GM15510 (cell line): ENCODE measurements around the gene ARG2.

ENCODE experiments used
- POLR2A ChIP-seq: IDR thresholded peaks from 3 replicates; pipeline ENCODE4 v1.6.1; 2011; ENCODE audit warnings: borderline replicate concordance; ENCODE audit not compliant: insufficient read length; ENCODE audit errors: extremely low read depth

ARG2 gene

DNA sequence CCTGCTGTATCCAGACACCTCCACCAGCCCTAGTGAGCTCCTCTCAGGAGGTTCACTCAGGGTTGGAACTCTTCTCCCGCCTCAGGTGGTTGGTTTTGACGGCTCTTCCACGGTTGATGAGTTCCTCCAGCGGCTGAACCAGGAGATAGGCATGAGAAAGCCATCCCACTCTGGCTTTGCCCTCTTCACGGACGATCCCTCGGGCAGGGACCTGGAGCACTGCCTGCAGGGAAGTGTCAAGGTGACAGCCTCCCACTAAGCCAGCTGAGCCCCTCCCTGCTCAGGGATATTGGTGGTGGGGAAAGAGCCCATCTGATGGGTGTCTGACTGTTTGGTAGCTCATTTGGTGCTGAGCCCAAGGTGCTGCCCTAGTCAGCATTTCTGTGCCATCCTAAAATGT, 40.1 kb upstream of the ARG2 start:
- no peak for TF ChIP-seq POLR2A

DNA sequence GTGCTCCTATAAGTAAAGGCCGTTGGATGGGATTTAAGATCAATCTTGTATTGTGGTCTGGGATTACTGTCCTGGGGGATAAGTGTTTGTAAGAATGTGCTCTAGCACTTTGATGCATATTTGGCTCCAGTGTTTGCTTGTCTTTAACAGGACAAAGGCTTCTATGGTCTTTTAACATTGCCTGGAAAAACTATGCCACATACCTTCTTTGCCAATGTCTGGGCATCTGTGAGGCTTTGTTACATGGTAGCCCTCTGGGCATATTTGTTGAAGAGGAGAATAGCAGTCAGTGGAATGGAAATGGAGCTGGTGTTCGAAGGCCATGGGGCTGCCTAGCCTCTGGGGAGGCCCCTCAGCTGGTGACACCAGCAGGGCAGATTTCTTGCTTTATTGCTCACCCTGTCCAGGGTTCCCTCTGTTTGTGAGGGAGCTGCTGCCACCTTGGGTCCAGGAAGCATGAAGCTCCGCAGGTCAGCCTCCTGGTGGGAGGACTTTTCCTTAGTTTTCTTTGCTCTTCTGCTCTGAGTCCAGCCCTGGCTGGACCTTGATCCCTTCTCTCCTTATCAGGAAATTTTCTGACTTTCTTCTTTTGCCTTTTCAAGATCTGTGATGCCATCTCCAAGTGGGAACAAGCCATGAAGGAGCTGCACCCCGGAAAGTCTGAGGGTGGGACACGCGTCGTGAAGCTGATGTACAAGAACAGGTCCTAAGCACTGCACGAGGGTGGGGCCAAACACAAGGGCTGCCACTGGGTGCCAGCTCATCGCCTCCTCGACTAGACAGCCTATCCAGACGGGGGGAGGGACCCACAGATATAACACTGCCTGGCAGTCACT, 39.2 kb upstream of the ARG2 start:
- TF ChIP-seq POLR2A: no peak

DNA sequence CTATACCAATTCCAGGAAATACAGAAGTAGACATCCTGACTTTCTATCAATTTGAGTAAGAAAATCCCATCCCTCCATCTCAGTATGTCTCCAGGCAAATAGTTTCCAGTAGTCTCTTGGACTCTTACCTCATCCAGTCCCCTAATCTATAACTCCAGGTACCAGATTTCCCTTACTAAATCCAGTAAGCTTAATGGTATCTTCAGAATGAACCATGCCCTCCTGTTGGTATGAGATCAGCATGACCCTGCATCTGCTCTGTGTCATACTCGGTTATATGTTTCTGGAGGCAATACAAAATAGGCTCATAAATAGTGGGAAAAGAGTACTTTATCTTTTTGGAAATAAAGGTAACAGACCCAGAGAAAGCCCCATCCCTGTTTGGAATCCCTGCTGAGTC, 38.1 kb upstream of the ARG2 start:
- TF ChIP-seq POLR2A: no peak

DNA sequence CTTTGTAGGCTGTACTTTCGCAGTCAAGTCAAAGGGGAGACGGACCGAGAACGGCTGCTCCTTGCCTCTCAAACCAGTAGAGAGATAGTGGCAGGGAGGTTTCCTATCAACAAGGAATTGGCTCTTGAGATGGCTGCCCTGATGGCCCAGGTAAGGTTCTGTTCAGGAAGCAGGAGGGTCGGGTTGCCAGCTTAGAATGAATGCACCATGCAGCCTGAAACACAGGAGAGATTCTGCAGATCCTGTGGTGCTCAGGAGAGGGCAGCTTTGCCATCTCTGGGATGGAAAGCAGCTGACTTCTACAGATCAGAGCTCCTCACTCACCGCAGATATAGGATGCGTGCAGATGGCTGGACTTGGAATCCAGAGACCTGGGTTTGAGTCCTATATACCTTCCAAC, 37.7 kb upstream of the ARG2 start:
- TF ChIP-seq POLR2A: no peak

DNA sequence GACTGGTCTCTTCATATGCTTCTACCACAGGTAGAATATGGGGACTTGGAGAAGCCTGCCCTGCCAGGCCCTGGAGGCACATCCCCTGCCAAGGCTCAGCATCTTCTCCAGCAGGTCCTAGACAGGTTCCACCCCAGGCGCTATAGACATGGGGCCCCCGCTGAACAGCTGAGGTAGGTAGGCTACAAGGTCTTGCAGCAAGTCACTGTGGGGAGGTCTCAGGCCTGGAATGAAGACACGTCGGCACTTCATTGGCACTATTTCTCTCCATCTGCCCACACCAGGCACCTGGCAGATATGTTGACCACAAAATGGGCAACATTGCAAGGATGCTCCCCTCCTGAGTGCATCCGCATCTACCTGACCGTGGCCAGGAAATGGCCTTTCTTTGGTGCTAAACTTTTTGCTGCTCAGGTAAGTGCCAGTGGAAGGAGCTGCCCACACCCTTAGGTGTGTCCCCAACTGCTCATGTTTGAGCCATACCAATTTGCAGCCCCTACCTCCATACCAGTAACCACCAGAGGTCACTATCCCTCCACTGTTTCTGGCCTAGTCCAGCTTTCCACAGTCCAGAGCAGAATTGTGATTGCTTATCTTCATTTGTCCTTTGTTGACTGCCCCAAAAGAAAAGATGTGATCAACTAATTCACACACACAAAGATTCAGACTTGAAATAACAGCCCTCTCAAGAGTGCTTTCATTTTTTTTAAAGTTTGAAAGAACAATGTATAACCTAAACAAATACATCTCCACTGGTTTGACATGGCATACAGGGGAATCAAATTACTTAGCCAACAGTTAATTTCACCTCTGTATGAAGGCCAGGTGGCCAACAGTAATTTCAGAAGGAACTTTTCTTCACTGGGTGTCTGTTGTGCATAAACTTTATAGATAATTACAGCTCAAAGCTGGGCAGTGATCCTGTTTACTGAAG, 35.7 kb upstream of the ARG2 start:
- TF ChIP-seq POLR2A: no peak

DNA sequence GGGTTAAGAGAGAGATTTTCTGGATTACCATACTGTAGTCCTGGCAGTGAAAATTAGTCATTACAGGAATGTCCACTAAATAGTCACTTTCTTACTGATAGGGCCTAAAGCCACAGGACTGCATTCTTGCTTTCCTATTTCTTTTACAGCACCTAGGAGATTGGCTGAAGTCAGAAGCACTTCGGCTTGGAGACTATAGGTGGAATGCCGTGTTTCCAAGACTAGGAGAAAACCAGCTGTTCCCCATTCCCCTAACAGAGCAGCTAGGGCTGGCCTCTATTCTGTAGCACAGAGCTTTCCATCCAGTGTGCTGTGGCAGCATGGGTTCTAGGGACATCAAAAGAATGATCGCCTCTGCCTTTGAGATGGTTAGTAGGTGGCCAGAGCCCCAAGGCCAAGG, 34.7 kb upstream of the ARG2 start:
- no peak for TF ChIP-seq POLR2A

DNA sequence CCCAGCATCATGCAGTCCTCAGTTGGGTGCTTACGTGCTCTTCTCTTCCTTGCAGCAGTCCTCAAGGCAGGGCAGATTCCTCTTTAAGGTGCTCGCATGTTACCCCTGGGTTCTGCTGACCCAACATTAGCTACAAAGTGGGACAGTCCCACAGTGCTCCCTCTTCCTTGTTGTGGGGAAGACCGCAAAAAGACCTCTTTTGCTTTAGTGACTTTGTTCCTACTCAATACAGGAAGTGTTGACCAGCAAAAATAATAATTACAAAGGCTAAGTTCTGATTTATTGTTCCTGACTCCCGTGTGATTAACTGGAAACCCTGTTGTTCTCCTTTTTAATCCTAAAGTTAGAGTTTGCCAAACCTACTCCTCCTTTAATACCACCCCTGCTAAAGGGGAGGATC, 33.4 kb upstream of the ARG2 start:
- no peak for TF ChIP-seq POLR2A

DNA sequence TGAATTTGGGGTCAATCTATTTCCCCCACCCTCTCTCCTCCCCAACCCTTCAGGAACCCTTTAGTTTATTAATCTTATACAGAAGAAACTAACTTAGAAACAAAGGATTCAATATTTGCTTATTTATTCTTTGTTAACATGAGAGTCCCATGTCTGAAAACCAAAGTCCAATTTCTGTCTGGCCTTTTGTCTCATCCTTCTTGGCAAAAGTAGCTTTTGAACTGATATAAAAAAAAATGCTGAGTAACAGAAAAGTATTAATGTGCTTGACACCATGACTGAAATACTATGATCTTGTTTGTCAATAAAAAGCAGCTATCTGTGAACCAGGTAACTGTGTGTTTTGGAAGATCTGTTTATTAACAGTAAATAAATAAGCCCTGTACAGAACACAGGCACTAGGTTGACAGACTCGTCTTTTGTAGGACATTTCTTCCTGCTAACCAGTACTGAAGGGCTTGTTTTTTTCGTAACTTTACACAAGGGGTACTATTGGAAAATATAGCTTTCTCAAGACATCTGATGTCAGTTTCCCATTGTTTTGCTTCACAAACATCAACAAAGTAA, 30.4 kb upstream of the ARG2 start:
- TF ChIP-seq POLR2A: no peak

DNA sequence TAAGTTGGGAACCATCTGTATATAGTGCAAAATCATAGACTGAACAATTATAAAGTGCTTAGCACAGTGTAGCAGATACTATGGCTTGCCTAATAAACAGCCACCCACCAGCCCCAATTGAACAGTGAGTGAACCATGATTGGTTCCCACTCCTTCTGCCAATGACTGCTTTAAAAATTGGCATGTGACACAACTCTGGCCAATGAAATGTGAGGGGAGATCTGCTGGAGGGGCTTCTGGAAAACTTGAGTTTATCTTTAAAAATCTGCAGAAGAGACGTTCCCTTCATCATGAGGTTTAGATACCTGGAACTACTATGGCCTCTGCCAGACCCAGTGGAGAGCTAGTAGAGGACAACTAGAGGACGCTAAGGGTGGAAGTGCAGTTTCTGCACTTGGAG, 24.3 kb upstream of the ARG2 start:
- TF ChIP-seq POLR2A: no peak

DNA sequence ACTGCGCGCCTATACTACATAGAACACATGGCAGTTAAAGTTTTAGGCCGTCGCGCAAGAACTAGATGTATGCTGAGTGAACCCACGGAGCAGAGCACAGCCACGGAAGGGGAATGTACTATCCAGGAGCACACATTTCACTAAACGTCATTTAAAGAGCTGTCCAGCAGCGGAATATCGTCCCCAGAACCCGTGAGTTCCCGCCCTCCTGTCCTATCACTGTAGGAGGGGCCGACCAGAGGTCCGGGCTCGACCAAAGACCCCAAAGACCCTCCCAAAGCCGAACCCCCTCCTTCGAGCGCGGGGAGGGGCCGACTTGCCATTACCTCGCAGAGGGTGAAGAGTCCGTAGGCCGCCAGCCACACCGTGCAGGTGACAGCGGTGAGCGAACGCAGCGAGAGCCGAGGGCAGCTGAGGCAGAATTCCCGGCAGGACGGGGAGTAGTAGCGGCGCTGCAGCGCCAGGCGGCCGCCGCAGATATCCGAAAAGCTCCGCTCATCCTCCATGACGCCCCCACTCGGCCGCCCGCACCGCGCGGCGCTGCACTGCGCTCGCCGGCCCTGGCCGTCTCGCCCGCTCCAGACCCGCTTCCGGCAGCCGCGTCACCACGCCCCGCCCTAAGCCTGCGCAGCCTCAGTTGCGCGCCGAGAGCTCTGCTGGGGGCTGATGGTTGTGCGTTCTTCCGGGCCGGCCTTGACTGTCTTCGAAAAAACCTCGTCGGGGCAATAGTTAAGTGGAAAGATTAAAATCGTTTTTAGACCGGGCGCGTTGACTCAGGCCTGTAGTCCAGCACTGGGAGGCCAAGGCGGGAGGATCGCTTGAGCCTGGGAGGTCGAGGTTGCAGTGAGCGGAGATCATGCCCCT, 19.8 kb upstream of the ARG2 start, which contains the start of gene PIGH:
PIGH (minus strand) TSS at position 571 of the 864 bp plus-strand sequence; CDS start at position 506, 65 bp downstream.
- TF ChIP-seq POLR2A: peak; percentile 75

DNA sequence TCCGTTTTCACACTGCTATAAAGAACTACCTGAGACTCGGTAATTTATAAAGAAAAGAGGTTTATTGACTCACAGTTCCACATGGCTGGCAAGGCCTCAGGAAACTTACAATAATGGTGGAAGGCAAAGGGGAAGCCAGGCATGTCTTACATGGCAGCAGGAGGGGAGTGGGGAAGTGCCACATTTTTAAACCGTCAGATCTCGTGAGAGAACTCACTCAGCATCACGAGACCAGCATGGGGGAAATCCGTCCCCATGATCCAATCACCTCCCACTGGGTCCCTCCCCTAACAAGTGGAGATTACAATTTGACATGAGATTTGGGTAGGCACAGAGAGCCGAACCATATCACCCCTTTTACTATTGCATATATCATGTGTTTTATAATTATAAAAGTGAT, 17.6 kb upstream of the ARG2 start:
- no peak for TF ChIP-seq POLR2A

DNA sequence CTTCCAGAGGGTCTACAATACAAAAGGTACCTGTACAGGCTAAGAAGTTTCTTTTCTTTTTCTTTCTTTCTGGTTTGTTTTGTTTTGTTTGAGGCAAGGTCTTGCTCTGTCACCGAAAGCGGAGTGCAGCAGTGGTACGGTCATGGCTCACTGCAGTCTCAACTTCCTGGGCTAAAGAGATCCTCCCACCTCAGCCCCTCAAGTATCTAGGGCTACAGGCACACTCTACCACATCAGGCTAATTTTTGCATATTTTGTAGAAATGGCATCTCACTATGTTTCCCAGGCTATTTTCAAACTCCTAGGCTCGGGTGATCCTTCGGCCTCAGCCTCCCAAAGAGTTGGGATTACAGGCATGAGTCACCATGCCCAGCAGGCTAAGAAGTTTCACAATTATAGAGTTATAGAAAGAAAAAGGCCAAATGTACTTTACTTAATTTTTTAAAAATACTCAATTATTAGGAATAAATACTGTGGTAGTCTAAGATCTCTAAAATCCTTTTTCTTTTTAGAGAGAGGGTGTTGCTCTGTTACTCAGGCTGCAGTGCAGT, 16.6 kb upstream of the ARG2 start:
- no peak for TF ChIP-seq POLR2A

DNA sequence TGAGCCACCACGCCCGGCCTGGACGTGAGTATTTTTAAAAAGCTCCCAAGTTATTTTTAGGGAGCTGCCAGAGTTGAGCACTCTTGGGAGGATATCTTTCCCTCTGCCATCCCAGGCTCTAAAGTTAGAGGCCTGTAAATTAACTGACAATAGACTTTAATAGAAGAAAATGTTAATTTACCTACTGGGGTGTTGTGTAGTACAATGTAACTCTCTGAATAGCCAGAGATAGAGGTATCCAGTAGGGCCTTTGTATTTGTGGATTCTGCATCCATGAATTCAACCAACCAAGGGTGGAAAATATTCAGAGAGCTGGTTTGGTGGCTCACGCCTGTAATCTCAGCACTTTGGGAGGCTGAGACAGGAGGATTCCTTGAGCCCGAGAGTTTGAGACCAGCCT, 12.1 kb upstream of the ARG2 start:
- no peak for TF ChIP-seq POLR2A
